ENCODE data around the gene CDH6. TPM values are rescaled to one million over a fixed set of nuclear protein-coding genes. Genes with fewer than 3 reads are reported as not detected.

Gene CDH6
- total RNA-seq, 1 experiment from 2014 or later = 0.12 TPM

- ChIA-PET RAD21 (ENCODE audit: low non-redundant PET in 1 of 2, low total read pairs in 2 of 2, uncharacterized antibody in 2 of 2, unreplicated experiment in 2 of 2) (no interaction called here), CTCF (no interaction called here), POLR2A (no interaction called here)
- Histone ChIP-seq H4K20me1 (ENCODE audit: insufficient read depth) (no peaks in the 10 kb centered on the region), H3K9me3 (ENCODE audit: control insufficient read depth in 1 of 2, insufficient read depth in 1 of 2, low read depth in 1 of 2, low read length in 2 of 2) (0 out of 4 replicates have a peak, but pooled peaks cover 0 to 5% of the 10 kb centered on the region in 2 experiments), H3K9me2 (ENCODE audit: insufficient read depth) (no peaks in the 10 kb centered on the region), H3K27ac (ENCODE audit: low read depth, low read length) (no peak overlapping the region), H3K27me3 (ENCODE audit: insufficient read depth, low read length) (no peaks in the 10 kb centered on the region), H3K79me2 (ENCODE audit: insufficient read depth, low read length) (no peaks in the 10 kb centered on the region), H3K4me3 (replicated peaks in 1 of 2; ENCODE audit: low read depth in 1 of 2, low read length in 2 of 2) (no peak overlapping the region), H3K9ac (ENCODE audit: low read length) (no peak overlapping the region), H3K4me1 (ENCODE audit: control insufficient read depth in 1 of 2, insufficient read depth in 2 of 2, low read length in 2 of 2) (no peaks in the 10 kb centered on the region), H3K36me3 (ENCODE audit: control insufficient read depth in 1 of 2, insufficient read depth in 2 of 2, low read length in 2 of 2) (no peaks in the 10 kb centered on the region), H2AFZ (ENCODE audit: low read depth, low read length, poor library complexity, severe bottlenecking) (no peak overlapping the region), H3K4me2 (ENCODE audit: low read length) (no peak overlapping the region)
- DNase-seq (ENCODE audit: low read depth, low spot score) (no peak), ATAC-seq (no peak)
- intact Hi-C loops (cut with micrococcal nuclease) = no loop called here
- BruUV-seq (replicated peaks) = no TSS peak
- TF ChIP-seq EZH2phosphoT487 (IDR thresholded peaks at IDR 0.05; ENCODE audit: borderline replicate concordance) (no peak), MAX (IDR thresholded peaks at IDR 0.05) (no peak), FOSL1 (IDR thresholded peaks at IDR 0.05; ENCODE audit: low read depth) (no peak), EZH2 (IDR thresholded peaks at IDR 0.05) (no peak), ZBTB33 (IDR thresholded peaks at IDR 0.05; ENCODE audit: extremely low read depth, insufficient replicate concordance, low read length) (no peak), CBX3 (IDR thresholded peaks at IDR 0.05; ENCODE audit: low read depth) (no peak), YY1 (IDR thresholded peaks at IDR 0.05; ENCODE audit: extremely low read depth, insufficient replicate concordance, low read depth, low read length) (no peak), ATF3 (IDR thresholded peaks at IDR 0.05) (no peak), SRF (IDR thresholded peaks at IDR 0.05; ENCODE audit: low read depth) (no peak), POLR2A (IDR thresholded peaks at IDR 0.05; ENCODE audit: borderline replicate concordance, extremely low read depth, insufficient read depth, insufficient read length) (no peak), POLR2AphosphoS5 (IDR thresholded peaks at IDR 0.05; ENCODE audit: low read depth, low read length) (no peak), SIN3A (IDR thresholded peaks at IDR 0.05; ENCODE audit: low read depth) (no peak), SP1 (IDR thresholded peaks at IDR 0.05; ENCODE audit: low read depth) (no peak), CTCF (IDR thresholded peaks at IDR 0.05 in 2 of 3, conservative IDR thresholded peaks at IDR 0.05 in 1 of 3; ENCODE audit: borderline replicate concordance in 1 of 3, insufficient read depth in 1 of 3, low read depth in 2 of 3, low read length in 2 of 3) (no peak), REST (IDR thresholded peaks at IDR 0.05; ENCODE audit: low read depth) (no peak), ZNF274 (IDR thresholded peaks at IDR 0.05; ENCODE audit: low read depth, low read length) (no peak), ZFX (IDR thresholded peaks at IDR 0.05) (no peak), TCF7L2 (IDR thresholded peaks at IDR 0.05; ENCODE audit: borderline replicate concordance, extremely low read depth, insufficient read depth, insufficient read length) (no peak), JUND (IDR thresholded peaks at IDR 0.05) (no peak)
Observed at GRCh38 chr5:31250201-31250600, 56.7 kb downstream of the CDH6 start.
